DND-41 (cell line): Measurements from ENCODE around the gene ZNF592.

Source experiments
- EZH2 ChIP-seq: IDR thresholded peaks from 3 replicates; pipeline ENCODE4 v1.6.1; 2012; ENCODE audit warnings: borderline replicate concordance, low read depth, mild to moderate bottlenecking, moderate library complexity, low read length, inconsistent platforms; ENCODE audit not compliant: severe bottlenecking
- TF ChIP-seq, protein P1 (sequence below): IDR thresholded peaks from 2 replicates; pipeline ENCODE4 v1.5.1; 2012; ENCODE audit warnings: borderline replicate concordance, low read length, moderate library complexity, mild to moderate bottlenecking; ENCODE audit not compliant: poor library complexity, severe bottlenecking; ENCODE audit errors: extremely low read depth

DNA sequence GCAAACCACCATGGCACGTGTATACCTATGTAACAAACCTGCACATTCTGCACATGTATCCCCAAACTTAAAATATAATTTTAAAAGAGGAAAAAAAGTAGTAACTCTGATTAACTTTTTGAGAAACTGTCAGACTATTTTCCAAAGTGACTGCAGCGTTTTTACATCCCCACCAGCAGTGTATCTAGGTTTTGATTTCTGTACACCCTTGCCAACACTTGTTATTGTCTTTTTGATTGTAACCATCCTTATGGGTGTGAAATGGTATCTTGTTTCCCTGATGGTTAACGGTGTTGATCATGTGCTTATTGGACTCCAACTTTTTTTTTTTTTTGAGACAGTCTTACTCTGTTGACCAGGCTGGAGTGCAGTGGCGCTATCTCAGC is 45.8 kb downstream of the ZNF592 start:
- TF ChIP-seq, protein P1, sequence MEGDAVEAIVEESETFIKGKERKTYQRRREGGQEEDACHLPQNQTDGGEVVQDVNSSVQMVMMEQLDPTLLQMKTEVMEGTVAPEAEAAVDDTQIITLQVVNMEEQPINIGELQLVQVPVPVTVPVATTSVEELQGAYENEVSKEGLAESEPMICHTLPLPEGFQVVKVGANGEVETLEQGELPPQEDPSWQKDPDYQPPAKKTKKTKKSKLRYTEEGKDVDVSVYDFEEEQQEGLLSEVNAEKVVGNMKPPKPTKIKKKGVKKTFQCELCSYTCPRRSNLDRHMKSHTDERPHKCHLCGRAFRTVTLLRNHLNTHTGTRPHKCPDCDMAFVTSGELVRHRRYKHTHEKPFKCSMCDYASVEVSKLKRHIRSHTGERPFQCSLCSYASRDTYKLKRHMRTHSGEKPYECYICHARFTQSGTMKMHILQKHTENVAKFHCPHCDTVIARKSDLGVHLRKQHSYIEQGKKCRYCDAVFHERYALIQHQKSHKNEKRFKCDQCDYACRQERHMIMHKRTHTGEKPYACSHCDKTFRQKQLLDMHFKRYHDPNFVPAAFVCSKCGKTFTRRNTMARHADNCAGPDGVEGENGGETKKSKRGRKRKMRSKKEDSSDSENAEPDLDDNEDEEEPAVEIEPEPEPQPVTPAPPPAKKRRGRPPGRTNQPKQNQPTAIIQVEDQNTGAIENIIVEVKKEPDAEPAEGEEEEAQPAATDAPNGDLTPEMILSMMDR = no peak
- TF ChIP-seq EZH2 = no peak
